ENCODE data around the gene CATSPERD.

DNA sequence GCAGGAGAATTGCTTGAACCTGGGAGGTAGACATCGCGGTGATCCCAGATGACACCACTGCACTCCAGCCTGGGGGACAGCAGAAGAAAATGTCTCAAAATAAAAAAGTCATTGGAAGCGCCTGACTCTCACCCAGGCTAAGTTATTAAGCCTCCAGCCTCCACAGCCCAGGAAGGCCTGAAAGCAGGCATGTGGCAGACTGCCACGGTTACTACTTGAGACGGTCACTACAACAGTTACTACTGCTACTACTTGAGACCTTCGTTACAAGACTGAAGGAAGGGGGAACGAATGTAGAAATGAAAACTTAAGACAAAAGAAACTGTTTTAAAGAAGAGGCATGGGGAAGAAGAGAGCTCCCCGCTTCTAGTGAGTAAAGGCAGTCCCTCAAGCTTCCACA is 54.5 kb downstream of the CATSPERD start:
- no peak for TF ChIP-seq POLR2A (IDR thresholded peaks at IDR 0.05; ENCODE audit: extremely low read depth, insufficient read length)
- TF ChIP-seq, protein P1, sequence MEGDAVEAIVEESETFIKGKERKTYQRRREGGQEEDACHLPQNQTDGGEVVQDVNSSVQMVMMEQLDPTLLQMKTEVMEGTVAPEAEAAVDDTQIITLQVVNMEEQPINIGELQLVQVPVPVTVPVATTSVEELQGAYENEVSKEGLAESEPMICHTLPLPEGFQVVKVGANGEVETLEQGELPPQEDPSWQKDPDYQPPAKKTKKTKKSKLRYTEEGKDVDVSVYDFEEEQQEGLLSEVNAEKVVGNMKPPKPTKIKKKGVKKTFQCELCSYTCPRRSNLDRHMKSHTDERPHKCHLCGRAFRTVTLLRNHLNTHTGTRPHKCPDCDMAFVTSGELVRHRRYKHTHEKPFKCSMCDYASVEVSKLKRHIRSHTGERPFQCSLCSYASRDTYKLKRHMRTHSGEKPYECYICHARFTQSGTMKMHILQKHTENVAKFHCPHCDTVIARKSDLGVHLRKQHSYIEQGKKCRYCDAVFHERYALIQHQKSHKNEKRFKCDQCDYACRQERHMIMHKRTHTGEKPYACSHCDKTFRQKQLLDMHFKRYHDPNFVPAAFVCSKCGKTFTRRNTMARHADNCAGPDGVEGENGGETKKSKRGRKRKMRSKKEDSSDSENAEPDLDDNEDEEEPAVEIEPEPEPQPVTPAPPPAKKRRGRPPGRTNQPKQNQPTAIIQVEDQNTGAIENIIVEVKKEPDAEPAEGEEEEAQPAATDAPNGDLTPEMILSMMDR (IDR thresholded peaks at IDR 0.05; ENCODE audit: low read depth, low read length) = no peak
- TF ChIP-seq, protein P2, sequence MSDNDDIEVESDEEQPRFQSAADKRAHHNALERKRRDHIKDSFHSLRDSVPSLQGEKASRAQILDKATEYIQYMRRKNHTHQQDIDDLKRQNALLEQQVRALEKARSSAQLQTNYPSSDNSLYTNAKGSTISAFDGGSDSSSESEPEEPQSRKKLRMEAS (IDR thresholded peaks at IDR 0.05; ENCODE audit: low read depth, low read length) = no peak
- TF ChIP-seq MYC (IDR thresholded peaks at IDR 0.05; ENCODE audit: low read depth, low read length) = no peak
